GM12892 (cell line): ENCODE measurements around the gene NGFR.

ENCODE experiments used
- POLR2A ChIP-seq: IDR thresholded peaks from 2 replicates; pipeline ENCODE4 v1.6.1; 2011; ENCODE audit warnings: low read depth, low read length, control low read depth
- POLR2AphosphoS5 ChIP-seq: IDR thresholded peaks from 2 replicates; pipeline ENCODE4 v1.6.1; 2011; ENCODE audit warnings: low read depth, low read length, control low read depth
- TAF1 ChIP-seq: IDR thresholded peaks from 2 replicates; pipeline ENCODE4 v1.6.1; 2011; ENCODE audit warnings: low read depth, mild to moderate bottlenecking, control low read depth, low read length, borderline replicate concordance

DNA sequence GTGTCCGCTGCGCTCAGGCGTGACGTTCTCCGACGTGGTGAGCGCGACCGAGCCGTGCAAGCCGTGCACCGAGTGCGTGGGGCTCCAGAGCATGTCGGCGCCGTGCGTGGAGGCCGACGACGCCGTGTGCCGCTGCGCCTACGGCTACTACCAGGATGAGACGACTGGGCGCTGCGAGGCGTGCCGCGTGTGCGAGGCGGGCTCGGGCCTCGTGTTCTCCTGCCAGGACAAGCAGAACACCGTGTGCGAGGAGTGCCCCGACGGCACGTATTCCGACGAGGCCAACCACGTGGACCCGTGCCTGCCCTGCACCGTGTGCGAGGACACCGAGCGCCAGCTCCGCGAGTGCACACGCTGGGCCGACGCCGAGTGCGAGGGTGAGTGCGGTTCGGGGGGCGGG lies 11.2 kb downstream of the NGFR start:
- TF ChIP-seq POLR2A: no peak
- TF ChIP-seq POLR2AphosphoS5: no peak
- no peak for TF ChIP-seq TAF1
